ENCODE data around the gene CHD9. TPM values are rescaled to one million over a fixed set of nuclear protein-coding genes. Genes with fewer than 3 reads are reported as not detected.

CHD9 gene
- total RNA-seq, 1 donor from 2014 or later: 81.4 TPM

DNA sequence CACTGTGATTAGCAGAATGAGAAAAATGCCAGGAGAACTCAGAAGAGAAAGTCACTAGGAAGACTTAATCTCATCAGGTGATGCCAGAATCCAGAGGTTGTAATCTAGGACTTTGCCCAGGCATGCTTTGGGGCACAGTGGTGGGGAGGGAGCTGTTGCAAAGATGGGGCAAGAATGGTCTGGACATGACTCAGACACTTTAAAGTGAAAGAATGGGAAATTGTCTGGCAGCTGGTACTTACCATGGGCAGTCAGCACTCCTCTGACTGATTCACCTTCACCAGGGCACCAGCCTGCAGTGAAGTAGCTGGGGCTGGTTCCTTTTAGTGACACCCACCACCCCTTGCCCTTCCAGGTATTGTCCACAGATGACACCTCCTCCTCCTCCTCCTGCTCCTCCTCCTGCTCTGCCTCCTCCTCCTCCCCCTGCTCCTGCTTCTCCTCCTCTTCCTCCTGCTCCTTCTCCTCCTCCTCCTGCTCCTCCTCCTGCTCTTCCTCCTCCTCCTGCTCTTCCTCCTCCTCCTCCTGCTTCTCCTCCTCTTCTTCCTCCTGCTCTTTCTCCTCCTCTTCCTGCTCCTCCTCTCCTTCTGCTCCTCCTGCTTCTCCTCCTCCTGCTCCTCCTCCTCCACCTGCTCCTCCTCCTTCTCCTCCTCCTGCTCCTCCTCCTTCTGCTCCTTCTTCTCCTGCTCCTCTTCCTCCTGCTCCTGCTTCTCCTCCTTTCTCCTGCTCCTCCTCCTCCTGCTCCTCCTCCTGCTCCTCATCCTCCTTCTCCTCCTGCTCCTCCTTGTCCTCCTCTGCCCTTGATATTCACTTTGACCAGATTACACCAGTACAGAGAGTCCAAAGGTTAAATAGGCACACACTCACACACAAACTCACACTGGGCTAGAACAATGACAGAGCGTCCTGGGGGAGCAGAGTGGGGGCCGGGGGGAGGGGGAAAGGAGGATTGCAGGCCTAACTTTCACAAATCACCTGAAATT is 2.0 kb upstream of the CHD9 start, which contains the start of gene CHD9NB:
Gene CHD9NB, minus strand, starts transcription at position 379 of the 983 bp plus-strand sequence. CDS start 8,739 bp downstream, outside the sequence.
- Histone ChIP-seq H3K4me1 (peaks cover 26% of the 10 kb centered on the region), H3K4me3 (no peak within 1 kb of the TSS), H3K9me3 (no peaks in the 10 kb centered on the region), H3K36me3 (no peaks in the 10 kb centered on the region), H3K27me3 (no peaks in the 10 kb centered on the region), H3K27ac (peak within 1 kb of the TSS; percentile 3)
- TF ChIP-seq, protein P1, sequence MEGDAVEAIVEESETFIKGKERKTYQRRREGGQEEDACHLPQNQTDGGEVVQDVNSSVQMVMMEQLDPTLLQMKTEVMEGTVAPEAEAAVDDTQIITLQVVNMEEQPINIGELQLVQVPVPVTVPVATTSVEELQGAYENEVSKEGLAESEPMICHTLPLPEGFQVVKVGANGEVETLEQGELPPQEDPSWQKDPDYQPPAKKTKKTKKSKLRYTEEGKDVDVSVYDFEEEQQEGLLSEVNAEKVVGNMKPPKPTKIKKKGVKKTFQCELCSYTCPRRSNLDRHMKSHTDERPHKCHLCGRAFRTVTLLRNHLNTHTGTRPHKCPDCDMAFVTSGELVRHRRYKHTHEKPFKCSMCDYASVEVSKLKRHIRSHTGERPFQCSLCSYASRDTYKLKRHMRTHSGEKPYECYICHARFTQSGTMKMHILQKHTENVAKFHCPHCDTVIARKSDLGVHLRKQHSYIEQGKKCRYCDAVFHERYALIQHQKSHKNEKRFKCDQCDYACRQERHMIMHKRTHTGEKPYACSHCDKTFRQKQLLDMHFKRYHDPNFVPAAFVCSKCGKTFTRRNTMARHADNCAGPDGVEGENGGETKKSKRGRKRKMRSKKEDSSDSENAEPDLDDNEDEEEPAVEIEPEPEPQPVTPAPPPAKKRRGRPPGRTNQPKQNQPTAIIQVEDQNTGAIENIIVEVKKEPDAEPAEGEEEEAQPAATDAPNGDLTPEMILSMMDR (IDR thresholded peaks at IDR 0.05): no peak
- DNase-seq (no peak), ATAC-seq (peak; percentile 59)
- intact Hi-C loops (cut with DNase I): no loop called here

DNA sequence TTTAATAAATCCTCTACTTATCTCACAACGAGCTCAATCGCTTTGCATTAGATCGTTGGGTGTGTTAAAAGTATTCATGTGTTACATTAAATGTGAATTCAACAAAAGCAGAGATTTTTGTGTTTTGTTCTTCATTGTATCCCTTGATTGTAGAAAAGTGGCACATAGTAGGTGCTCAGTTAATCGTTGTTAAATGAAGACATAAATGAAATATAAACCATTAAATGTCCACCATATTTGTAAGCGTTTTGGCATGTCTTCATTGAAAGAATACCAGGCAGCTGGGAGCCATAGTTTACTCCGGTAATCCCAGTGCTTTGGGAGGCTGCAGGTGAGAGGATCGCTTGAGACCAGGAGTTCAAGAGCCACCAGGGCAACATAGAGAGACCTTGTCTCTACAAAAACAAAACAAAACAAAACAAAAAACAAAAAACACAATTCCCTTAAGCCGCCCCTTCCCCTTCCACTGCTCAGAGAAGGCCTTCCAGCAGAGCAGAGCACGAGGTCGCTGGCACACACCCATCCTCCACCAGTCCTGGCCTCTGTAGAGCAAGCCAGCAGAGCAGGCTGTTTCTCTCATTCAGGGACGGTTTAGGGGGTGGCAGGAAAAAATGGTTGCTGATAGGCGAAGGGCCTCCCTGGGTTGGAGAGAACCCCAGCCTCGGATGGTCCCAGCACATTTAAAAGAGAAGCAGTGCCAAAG is 673 bp upstream of the CHD9 start:
- Histone ChIP-seq H3K4me3 (peak overlapping the region; percentile 75), H3K36me3 (no peaks in the 10 kb centered on the region), H3K4me1 (peaks cover 28% of the 10 kb centered on the region), H3K9me3 (no peaks in the 10 kb centered on the region), H3K27me3 (no peaks in the 10 kb centered on the region), H3K27ac (peak overlapping the region; percentile 92)
- DNase-seq (peak; percentile 70), ATAC-seq (peak; percentile 12)
- TF ChIP-seq, protein P1 (IDR thresholded peaks at IDR 0.05): no peak
- intact Hi-C loops (cut with DNase I): no loop called here

DNA sequence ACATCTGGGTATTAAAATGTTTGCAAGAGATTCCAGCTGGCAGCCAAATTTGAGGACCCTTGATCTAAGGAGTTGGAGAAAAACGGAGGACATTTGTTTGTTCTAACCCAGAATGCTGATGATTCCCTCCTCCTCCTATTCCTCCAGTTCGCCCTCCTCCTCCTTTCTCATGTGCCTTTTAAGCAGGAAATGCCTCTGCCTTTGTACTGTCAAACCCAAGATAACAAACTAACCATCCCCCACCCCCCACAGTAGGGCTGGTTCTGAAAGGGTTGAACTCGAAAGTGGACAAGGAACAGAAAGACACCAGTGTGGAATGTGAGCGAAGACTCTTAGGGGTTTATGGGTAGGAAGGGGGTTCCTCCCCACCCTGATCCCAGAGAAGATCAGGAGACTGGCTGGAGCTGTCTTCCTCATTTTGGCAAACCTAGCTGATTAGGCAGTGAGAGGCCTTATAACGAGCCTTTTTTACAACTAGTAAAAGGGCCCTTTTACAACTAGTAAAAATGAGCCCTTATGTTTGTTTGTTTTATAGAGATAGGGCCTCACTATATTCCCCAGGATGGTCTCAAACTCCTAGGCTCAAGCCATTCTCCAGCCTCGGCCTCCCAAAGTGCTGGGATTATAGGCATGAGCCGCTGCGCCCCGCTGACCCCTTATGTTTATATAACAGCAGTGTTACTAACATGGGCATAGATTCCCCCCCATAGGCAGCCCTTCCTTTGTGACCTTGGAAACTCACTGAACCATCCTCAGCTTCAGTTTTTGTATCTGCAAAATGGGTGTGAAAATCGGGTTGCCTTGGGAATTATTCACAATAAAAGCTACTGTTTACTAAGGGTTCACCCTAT is 975 bp downstream of the CHD9 start:
- H3K4me3 ChIP-seq: peak overlapping the region; percentile 75
- DNase-seq: no peak
- H3K9me3 ChIP-seq: no peaks in the 10 kb centered on the region
- peak; percentile 26 for ATAC-seq
- intact Hi-C loops (cut with DNase I): loop anchor here (5.0 kb wide), 1 partner anchor 102 kb away; no protein-coding TSS in a partner anchor
- no peaks in the 10 kb centered on the region for H3K36me3 ChIP-seq
- peak overlapping the region; percentile 92 for H3K27ac ChIP-seq
- TF ChIP-seq, protein P1 (IDR thresholded peaks at IDR 0.05): no peak
- H3K4me1 ChIP-seq: peaks cover 28% of the 10 kb centered on the region
- H3K27me3 ChIP-seq: no peaks in the 10 kb centered on the region

DNA sequence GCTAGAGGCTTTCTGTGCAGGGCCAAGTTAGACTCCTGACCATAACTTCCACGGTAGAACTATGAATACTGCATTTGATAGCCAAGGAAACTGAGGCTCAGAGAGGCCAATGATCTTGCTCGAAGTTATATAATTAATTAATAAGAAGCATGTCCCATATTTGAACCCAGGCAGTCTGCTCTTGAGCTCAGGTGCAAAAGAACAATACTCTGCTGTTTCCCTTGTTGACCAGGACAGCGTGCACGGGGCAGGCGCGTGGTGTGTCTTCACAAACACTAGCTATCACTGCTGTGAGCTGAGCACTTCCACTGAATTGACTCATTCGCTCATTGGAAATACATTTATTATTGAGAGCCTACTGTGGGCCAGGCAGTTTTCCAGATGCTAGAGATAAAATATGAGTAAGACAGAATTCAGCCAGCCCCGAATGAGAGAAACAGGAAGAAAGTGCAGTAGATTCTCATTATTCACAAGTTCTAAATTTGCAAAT is 1.6 kb downstream of the CHD9 start:
- no peak for DNase-seq
- ATAC-seq: no peak
- Histone ChIP-seq H3K27me3 (no peaks in the 10 kb centered on the region), H3K27ac (peak overlapping the region; percentile 92), H3K4me1 (peaks cover 29% of the 10 kb centered on the region), H3K9me3 (no peaks in the 10 kb centered on the region), H3K4me3 (peak overlapping the region; percentile 75), H3K36me3 (no peaks in the 10 kb centered on the region)
- intact Hi-C loops (cut with DNase I): loop anchor here (5.0 kb wide), 1 partner anchor 101 kb away; no protein-coding TSS in a partner anchor
- TF ChIP-seq, protein P1 (IDR thresholded peaks at IDR 0.05): no peak

DNA sequence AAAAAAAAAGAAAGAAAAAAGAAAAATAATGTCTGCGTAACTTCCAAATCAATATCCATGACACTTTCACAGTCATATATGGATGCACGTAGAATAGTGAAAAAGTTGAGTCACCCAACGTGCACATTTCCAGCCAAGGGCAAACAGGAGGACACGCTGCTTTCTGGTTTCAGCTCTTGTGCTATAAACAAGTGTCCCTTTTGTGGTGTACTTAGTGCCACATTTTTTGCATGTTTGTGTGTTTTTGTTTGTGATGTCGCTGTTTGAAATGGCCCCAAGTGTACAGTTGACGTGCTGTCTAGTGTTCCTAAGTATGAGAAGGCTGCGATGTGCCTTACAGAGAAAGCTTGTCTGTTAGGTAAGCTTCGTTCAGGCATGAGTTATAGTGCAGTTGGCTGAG is 2.9 kb downstream of the CHD9 start:
- no peaks in the 10 kb centered on the region for H3K27me3 ChIP-seq
- H3K36me3 ChIP-seq: no peaks in the 10 kb centered on the region
- TF ChIP-seq, protein P1 (IDR thresholded peaks at IDR 0.05): no peak
- ATAC-seq: no peak
- H3K4me3 ChIP-seq: no peak overlapping the region
- peaks cover 39% of the 10 kb centered on the region for H3K4me1 ChIP-seq
- no peak overlapping the region for H3K27ac ChIP-seq
- intact Hi-C loops (cut with DNase I): loop anchor here (5.0 kb wide), 1 partner anchor 100 kb away; no protein-coding TSS in a partner anchor
- no peak for DNase-seq
- no peaks in the 10 kb centered on the region for H3K9me3 ChIP-seq

Data from upper lobe of right lung (tissue), 1 donor.